ENCODE measurements around the gene IMPDH1.

The IMPDH1 gene

GRCh38 chr7:128434413-128435326 lies 24.9 kb upstream of the IMPDH1 start:
- no peak for DNase-seq

DNA sequence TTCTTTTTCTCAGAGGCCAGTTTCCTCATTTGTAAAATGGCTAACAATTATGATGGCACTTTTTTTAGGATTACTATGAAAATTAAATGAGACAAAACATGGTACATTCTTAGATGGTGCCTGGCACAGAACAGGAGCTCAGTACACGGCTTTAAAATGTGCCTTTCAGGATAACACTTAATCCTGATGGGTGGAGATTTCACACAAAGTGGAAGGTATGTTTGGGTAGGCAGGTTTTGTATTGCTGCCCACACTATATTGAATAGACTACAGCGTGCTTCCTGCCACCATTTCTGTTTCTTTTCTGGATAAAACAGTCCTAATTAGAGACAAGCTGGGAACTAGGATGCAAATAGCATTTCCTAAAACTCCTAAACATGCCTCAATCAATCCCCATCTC lies 22.0 kb upstream of the IMPDH1 start:
- no peak for DNase-seq

- DNase-seq: no peak
Measured at GRCh38 chr7:128431221-128431620, 21.4 kb upstream of the IMPDH1 start.

- DNase-seq: no peak
Measured at GRCh38 chr7:128430207-128430606, 20.4 kb upstream of the IMPDH1 start.

- DNase-seq: peak; percentile 56
Measured at GRCh38 chr7:128427289-128427891, 17.6 kb upstream of the IMPDH1 start.

GRCh38 chr7:128425850-128426249 lies 16.1 kb upstream of the IMPDH1 start:
- peak; percentile 11 for DNase-seq

DNA sequence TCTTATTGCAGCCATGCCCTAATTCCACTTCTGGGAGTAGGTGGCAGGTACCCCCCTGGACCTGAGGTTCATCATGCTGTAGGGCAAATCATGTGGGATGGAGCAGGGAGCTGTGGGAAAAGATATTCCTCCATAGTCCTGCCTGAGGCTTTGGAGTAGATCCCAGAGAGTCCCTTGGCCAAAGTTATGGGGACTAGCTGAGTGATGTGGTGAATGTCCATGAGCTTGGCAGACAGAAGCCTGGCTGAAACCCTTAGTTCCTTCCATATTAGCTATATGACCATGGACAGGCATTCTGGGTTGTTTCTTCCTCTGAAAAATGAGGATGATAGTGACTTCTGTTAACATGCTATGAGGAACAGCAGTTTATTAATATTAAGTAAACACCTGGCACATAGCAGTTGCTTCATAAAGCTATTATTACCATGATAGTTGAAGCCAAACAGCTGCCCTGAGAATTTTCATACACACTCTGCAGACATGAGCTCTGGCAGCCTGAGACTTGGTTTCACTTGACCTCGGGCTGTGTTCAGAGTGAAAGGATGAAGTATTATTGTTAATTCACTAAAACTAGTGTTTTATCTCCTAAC lies 15.0 kb upstream of the IMPDH1 start:
- DNase-seq: no peak

DNA sequence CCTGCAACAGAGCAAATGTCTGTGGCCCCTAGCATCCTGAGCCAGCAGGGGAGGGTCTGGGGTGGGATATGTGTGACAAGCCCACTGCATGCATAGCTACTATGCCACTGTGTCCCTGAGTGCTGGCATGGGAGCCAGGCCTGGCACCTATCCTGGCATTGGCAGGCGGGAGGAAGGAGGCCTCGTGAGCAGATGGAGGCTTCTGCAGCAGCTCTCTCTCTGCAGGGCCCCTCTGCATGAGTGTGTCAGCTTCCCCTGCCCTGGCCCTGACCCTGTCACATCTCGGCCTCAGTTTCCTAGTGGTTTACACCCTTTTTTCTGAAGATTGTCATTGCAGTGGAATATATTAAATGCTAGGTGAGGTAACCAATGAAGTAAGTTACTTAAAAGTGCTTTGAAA lies 13.1 kb upstream of the IMPDH1 start:
- no peak for DNase-seq

DNA sequence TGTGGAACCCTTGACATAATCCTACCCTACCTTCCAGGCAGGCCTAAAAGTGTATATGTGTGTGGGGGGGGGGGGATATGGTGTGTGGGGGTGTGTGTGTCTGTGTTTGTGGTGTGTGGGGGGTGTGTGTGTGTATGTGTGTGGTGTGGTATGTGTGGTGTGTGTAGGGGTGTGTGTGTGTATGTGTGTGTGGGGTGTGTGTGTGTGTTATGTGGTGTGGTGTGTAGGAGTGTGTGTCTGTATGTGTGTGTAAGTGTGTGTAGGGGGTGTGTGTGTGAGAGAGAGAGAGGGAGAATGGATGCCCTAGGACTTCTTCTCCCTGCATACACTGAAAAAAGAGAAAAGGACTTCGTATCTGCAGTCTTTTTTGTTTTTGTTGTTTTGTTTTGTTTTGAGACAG lies 12.3 kb upstream of the IMPDH1 start:
- no peak for DNase-seq

DNA sequence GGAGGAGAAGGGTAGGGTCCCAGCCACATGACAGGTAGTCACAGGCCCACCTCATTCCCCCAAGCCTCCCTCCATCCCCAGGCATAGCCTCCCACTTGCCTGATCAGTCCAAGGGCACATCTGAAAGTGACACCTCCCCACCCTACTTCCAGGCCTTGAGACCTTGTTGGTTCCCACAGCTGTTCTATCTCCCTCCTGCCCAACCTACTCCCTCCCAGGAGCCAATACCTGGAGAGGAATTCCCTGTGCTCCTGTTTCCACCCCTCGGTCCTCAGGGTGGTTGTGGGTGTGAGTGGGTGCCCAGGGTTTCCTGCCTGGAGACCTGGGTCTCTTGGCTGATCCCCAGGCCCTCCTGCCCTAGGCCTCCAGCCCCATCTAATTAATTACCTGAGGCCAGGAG lies 11.6 kb upstream of the IMPDH1 start:
- no peak for DNase-seq

- DNase-seq: no peak
Measured at GRCh38 chr7:128420773-128421172, 11.0 kb upstream of the IMPDH1 start.

- no peak for DNase-seq
Measured at GRCh38 chr7:128419257-128419656, 9.5 kb upstream of the IMPDH1 start.

DNA sequence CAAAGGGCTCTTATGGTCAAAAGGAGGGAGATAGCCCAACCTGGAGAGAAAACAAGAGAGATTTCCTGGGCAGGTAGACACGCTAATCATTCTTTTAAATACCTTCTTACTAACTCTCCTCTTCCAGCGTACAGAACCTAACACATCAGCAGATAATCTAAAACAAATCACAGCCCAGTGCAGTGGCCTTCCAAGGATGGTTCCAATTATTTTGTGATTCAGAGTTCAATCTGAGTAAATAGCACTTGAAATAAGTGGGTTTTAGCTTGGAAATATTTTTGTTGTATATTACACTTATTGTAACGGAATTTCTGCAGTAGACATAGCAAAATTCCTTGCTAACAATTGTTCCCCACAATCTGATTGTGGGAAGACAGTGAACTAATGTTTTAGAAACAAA lies 7.3 kb upstream of the IMPDH1 start:
- DNase-seq: no peak

DNA sequence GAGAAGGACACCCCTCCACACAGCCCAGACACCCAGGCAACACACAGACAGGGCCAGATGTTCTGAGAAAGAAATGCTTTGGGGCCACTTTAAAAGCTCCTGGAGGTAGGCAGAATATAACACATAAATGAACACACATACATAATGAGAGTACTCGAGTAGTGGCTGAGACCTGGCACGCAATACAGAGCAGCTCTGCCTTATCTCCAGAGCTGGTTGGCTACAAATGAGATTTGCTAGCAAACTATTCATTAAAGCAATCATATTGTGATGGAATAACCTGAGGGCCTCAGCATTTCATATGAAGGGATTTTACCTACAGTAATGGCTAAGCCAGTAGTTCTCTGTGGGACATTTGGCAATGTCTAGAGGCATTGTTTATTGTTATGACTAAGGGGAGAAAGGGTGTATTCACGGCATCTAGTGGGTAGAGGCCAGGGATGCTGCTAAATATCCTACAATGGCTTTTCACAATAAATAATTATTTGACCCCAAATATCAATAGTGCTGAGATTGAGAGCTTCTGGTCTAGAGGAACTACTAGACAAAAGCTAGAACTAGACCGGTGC lies 5.5 kb upstream of the IMPDH1 start:
- no peak for DNase-seq

- DNase-seq: no peak
Measured at GRCh38 chr7:128410451-128410753, 620 bp upstream of the IMPDH1 start.

- DNase-seq: no peak
Measured at GRCh38 chr7:128408709-128409595, 830 bp downstream of the IMPDH1 start.

GRCh38 chr7:128407751-128408708 lies 1.8 kb downstream of the IMPDH1 start:
- no peak for DNase-seq

DNA sequence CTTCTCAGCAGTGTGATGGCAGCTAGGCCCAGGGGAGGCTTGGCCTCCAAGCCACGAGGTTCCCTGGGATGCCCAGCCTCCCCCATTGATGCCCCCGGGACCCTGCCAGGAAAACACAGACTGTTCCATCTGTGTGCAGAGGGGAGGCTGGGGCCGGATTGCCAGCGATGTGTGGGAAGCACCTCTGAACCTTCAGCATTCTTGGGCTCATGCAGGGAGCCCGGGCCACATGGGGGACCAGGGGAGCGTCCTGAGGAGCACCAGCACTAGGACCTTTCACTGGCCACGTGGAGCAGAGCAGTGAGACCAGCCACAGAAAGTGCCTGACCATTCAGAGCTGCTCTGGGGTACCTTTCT lies 2.6 kb downstream of the IMPDH1 start:
- DNase-seq: no peak

GRCh38 chr7:128406314-128407232 lies 3.2 kb downstream of the IMPDH1 start:
- DNase-seq: no peak

- peak; percentile 55 for DNase-seq
Measured at GRCh38 chr7:128405471-128406313, 4.1 kb downstream of the IMPDH1 start.
